MM.1S (cell line): ENCODE results near the gene ARMC12.

Experiments used
- DNase-seq: peaks from one replicate; pipeline ENCODE4 v3.0.0-alpha.2; 2015
- H2AFZ ChIP-seq: fragments of 300-600 bp; sonication (generic); 2 replicates; pipeline ENCODE4 v1.6.0; 2016; ENCODE audit warnings: antibody characterized with exemption, low read length
- H3F3A ChIP-seq: fragments of 300-600 bp; sonication (generic); 2 replicates; pipeline ENCODE4 v1.6.1; 2016; ENCODE audit warnings: mild to moderate bottlenecking, antibody characterized with exemption, low read length, moderate library complexity, mixed read lengths; ENCODE audit not compliant: insufficient read depth
- H3K27ac ChIP-seq: fragments of 300-600 bp; sonication (generic); 2 replicates; pipeline ENCODE4 v1.5.1; 2016; ENCODE audit warnings: mild to moderate bottlenecking, low read length
- H3K27me3 ChIP-seq: fragments of 300-600 bp; sonication (generic); replicated peaks from 2 replicates; pipeline ENCODE4 v1.6.0; 2016; ENCODE audit warnings: low read length; ENCODE audit not compliant: insufficient read depth
- H3K36me3 ChIP-seq: fragments of 300-600 bp; sonication (generic); replicated peaks from 2 replicates; pipeline ENCODE4 v1.6.1; 2016; ENCODE audit warnings: mild to moderate bottlenecking, low read length, mixed read lengths; ENCODE audit not compliant: insufficient read depth
- H3K4me1 ChIP-seq: fragments of 300-600 bp; sonication (generic); 2 replicates; pipeline ENCODE4 v1.6.1; 2016; ENCODE audit warnings: low read length, mixed read lengths
- H3K4me2 ChIP-seq: fragments of 300-600 bp; sonication (generic); 2 replicates; pipeline ENCODE4 v1.6.0; 2016; ENCODE audit warnings: low read depth, low read length
- H3K4me3 ChIP-seq: fragments of 300-600 bp; sonication (generic); 2 replicates; pipeline ENCODE4 v1.5.1; 2016; ENCODE audit warnings: low read length, mixed read lengths
- H3K79me2 ChIP-seq: fragments of 300-600 bp; sonication (generic); 2 replicates; pipeline ENCODE4 v1.6.1; 2016; ENCODE audit warnings: mixed run types, low read length, mixed read lengths
- H3K9ac ChIP-seq: fragments of 300-600 bp; sonication (generic); 2 replicates; pipeline ENCODE4 v1.6.1; 2016; ENCODE audit warnings: low read length, mixed read lengths
- H3K9me2 ChIP-seq: fragments of 300-600 bp; sonication (generic); replicated peaks from 2 replicates; pipeline ENCODE4 v1.6.1; 2016; ENCODE audit warnings: mild to moderate bottlenecking, low read length, mixed read lengths; ENCODE audit not compliant: insufficient read depth
- H3K9me3 ChIP-seq: fragments of 300-600 bp; sonication (generic); replicated peaks from 2 replicates; pipeline ENCODE4 v1.6.1; 2016; ENCODE audit warnings: mild to moderate bottlenecking, low read length, mixed read lengths; ENCODE audit not compliant: insufficient read depth
- H4K20me1 ChIP-seq: fragments of 300-600 bp; sonication (generic); 2 replicates; pipeline ENCODE4 v1.6.1; 2016; ENCODE audit warnings: mild to moderate bottlenecking, low read length, moderate library complexity, mixed read lengths; ENCODE audit not compliant: insufficient read depth
- EZH2 ChIP-seq: fragments of 300-600 bp; sonication (generic); optimal IDR thresholded peaks from 2 replicates; pipeline ENCODE3; 2017; ENCODE audit warnings: low read depth, mild to moderate bottlenecking, antibody characterized with exemption, low read length, mixed read lengths
- EZH2phosphoT487 ChIP-seq: fragments of 300-600 bp; sonication (generic); IDR thresholded peaks from 2 replicates; pipeline ENCODE4 v1.6.1; 2018; ENCODE audit warnings: antibody characterized with exemption, low read length
- TF ChIP-seq, protein P1 (sequence below): fragments of 300-600 bp; sonication (generic); IDR thresholded peaks from 2 replicates; pipeline ENCODE4 v1.5.1; 2016; ENCODE audit warnings: antibody characterized with exemption, low read length, mixed read lengths

ARMC12 gene

DNA sequence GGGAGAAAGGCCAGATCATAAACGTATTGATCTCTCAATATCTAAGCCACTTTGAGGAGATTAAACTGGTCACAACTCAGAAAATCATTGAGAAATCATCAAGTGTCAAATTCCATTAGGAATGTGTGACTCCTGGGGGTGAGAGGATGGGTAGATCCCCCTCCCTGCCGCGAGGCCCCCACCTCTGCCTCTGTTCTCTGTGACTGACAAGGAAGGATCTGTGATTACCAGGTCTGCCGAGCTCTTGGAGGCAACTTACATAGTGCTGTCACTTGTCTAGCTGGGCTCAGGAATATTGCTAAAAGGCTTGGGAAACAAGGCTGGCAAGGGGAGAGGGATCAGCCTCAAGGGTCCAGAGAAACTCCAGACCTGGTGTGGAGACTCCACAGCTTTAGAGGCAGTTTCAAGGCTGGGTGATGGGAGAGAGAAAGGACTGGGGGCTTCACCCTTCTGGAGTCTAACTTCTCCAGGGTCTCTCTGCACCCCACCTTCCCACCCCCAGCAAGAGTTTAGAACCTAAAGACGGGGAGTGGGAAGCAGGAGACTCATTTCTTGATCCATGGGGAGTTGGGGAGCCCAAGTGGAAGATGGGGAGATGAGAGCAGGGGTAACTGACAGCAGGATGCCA lies 11.6 kb upstream of the ARMC12 start:
- peaks cover 21% of the 10 kb centered on the region for H3K4me1 ChIP-seq
- H3K79me2 ChIP-seq = no peaks in the 10 kb centered on the region
- H3K4me2 ChIP-seq = no peak overlapping the region
- H3K27me3 ChIP-seq = no peaks in the 10 kb centered on the region
- H2AFZ ChIP-seq = no peak overlapping the region
- no peak overlapping the region for H3K4me3 ChIP-seq
- no peaks in the 10 kb centered on the region for H3K9me2 ChIP-seq
- H3K27ac ChIP-seq = no peak overlapping the region
- no peaks in the 10 kb centered on the region for H3K36me3 ChIP-seq
- no peak overlapping the region for H3K9ac ChIP-seq
- H4K20me1 ChIP-seq = no peaks in the 10 kb centered on the region
- no peak for DNase-seq
- H3K9me3 ChIP-seq = no peaks in the 10 kb centered on the region
- TF ChIP-seq, protein P1, sequence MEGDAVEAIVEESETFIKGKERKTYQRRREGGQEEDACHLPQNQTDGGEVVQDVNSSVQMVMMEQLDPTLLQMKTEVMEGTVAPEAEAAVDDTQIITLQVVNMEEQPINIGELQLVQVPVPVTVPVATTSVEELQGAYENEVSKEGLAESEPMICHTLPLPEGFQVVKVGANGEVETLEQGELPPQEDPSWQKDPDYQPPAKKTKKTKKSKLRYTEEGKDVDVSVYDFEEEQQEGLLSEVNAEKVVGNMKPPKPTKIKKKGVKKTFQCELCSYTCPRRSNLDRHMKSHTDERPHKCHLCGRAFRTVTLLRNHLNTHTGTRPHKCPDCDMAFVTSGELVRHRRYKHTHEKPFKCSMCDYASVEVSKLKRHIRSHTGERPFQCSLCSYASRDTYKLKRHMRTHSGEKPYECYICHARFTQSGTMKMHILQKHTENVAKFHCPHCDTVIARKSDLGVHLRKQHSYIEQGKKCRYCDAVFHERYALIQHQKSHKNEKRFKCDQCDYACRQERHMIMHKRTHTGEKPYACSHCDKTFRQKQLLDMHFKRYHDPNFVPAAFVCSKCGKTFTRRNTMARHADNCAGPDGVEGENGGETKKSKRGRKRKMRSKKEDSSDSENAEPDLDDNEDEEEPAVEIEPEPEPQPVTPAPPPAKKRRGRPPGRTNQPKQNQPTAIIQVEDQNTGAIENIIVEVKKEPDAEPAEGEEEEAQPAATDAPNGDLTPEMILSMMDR = no peak
- no peak for TF ChIP-seq EZH2phosphoT487
- TF ChIP-seq EZH2 = no peak
- H3F3A ChIP-seq = peaks cover 17% of the 10 kb centered on the region

DNA sequence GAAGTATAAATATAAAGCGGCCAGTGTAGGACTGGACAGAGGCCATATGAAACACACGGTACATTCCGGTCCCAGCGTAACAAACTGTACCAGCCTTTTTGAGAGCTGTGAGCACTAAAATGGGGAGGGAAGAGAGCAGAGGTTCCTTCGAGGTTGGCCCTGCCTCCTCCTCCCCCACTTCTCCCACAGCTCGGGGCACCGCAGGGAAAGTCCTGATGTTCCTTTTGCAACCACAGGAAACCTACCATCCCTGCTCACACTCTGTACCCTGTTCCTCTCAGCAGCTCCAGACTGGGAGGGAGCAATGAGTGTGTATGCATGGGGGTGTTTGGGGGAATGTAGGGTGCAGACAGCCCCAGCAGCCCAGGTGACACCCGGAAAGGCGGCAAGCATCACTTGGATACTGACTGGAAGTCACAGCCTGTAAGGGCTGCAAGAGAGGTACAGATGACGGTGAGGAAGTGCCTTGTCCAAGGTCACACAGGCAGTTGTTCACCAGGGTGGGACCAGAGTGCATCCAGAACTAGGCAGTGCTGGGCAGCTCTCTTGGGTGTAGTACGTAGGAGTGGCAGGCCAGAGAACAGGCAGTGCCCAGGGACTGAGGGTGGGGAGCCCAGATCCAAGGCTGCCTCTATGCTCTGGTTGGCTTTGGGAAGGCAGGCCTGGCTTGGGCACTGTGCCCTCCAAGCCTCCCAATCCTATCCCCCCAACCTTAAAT lies 11.0 kb upstream of the ARMC12 start:
- H4K20me1 ChIP-seq = no peaks in the 10 kb centered on the region
- no peaks in the 10 kb centered on the region for H3K79me2 ChIP-seq
- DNase-seq = no peak
- H3K9ac ChIP-seq = no peak overlapping the region
- peaks cover 22% of the 10 kb centered on the region for H3F3A ChIP-seq
- no peaks in the 10 kb centered on the region for H3K9me3 ChIP-seq
- no peaks in the 10 kb centered on the region for H3K9me2 ChIP-seq
- H3K36me3 ChIP-seq = no peaks in the 10 kb centered on the region
- H3K4me3 ChIP-seq = no peak overlapping the region
- H3K27ac ChIP-seq = no peak overlapping the region
- no peaks in the 10 kb centered on the region for H3K27me3 ChIP-seq
- TF ChIP-seq, protein P1 = no peak
- TF ChIP-seq EZH2 (no peak), EZH2phosphoT487 (no peak)
- peaks cover 24% of the 10 kb centered on the region for H3K4me1 ChIP-seq
- H2AFZ ChIP-seq = no peak overlapping the region
- no peak overlapping the region for H3K4me2 ChIP-seq

DNA sequence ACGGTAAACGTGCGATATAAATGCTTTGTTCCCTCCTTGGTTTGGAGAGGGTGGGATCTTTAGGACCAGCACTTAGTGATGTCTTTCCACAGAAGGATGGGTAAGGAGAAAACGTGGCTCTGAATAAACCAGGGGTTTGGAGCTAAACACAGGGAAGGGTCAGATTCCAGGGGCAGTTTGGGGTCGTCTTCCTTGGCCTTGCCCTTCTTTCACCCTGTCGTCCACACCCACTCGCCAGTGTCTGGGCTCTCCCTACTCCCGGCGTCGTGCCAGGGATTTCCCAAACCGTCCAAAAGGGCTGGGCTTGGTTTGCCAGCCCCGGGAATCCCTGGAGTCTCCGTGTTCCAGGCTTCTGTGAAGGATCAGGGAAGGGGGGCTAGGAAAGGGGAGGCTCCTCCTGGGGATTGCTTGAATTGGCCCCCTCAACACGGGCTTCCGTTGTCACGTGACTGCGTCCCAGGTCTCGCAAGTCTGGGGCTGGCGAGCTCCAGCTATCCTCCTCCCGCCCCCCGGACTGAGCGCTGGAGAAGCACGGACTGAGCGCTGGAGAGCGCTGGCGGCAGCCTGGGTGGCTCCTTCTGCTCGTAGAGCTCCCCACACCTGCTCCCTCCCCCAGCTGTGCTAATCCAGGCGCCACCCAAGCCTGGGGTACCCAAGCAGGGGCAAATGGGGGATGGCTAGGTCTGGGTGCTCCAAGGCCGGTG lies 9.4 kb upstream of the ARMC12 start:
- peak overlapping the region; percentile 93 for H2AFZ ChIP-seq
- no peaks in the 10 kb centered on the region for H3K36me3 ChIP-seq
- no peaks in the 10 kb centered on the region for H3K27me3 ChIP-seq
- H3K9me2 ChIP-seq = no peaks in the 10 kb centered on the region
- peak overlapping the region; percentile 73 for H3K4me3 ChIP-seq
- H3K79me2 ChIP-seq = no peaks in the 10 kb centered on the region
- no peak for TF ChIP-seq EZH2
- TF ChIP-seq, protein P1 = no peak
- no peak for TF ChIP-seq EZH2phosphoT487
- peaks cover 30% of the 10 kb centered on the region for H3K4me1 ChIP-seq
- H4K20me1 ChIP-seq = no peaks in the 10 kb centered on the region
- peak overlapping the region; percentile 99 for H3K4me2 ChIP-seq
- H3K9ac ChIP-seq = peak overlapping the region; percentile 78
- peaks cover 33% of the 10 kb centered on the region for H3F3A ChIP-seq
- peak; percentile 49 for DNase-seq
- H3K9me3 ChIP-seq = no peaks in the 10 kb centered on the region
- peak overlapping the region; percentile 83 for H3K27ac ChIP-seq
